Endodermal cell (in vitro differentiated cells): ENCODE results near the gene PARVA. TPM values are rescaled to one million over a fixed set of nuclear protein-coding genes. Genes with fewer than 3 reads are reported as not detected.

Experiments
- DNase-seq: peaks from one replicate; pipeline ENCODE4 v3.0.0-alpha.2; 2017
- H3K27ac ChIP-seq: 2 replicates; pipeline ENCODE4 v1.5.1; 2013; ENCODE audit warnings: mild to moderate bottlenecking, low read depth, low read length, moderate library complexity
- H3K27me3 ChIP-seq: 2 replicates; pipeline ENCODE4 v1.6.1; 2013; ENCODE audit warnings: mild to moderate bottlenecking, low read length, moderate library complexity; ENCODE audit not compliant: insufficient read depth, control insufficient read depth, poor library complexity, severe bottlenecking
- H3K36me3 ChIP-seq: 2 replicates; pipeline ENCODE4 v1.7.0; 2013; ENCODE audit warnings: mild to moderate bottlenecking, low read length, moderate library complexity; ENCODE audit not compliant: control insufficient read depth, insufficient read depth
- H3K4me1 ChIP-seq: one replicate; pipeline ENCODE4 v1.7.0; 2013; ENCODE audit warnings: low read length; ENCODE audit not compliant: control insufficient read depth, insufficient read depth
- H3K4me3 ChIP-seq: 2 replicates; pipeline ENCODE4 v1.5.1; 2013; ENCODE audit warnings: mild to moderate bottlenecking, low read length, moderate library complexity
- H3K9ac ChIP-seq: 2 replicates; pipeline ENCODE4 v1.6.1; 2013; ENCODE audit warnings: mild to moderate bottlenecking, low read length, moderate library complexity; ENCODE audit not compliant: poor library complexity, severe bottlenecking; ENCODE audit errors: extremely low read depth
- H3K9me3 ChIP-seq: 2 replicates; pipeline ENCODE4 v1.6.1; 2013; ENCODE audit warnings: mild to moderate bottlenecking, low read length, moderate library complexity; ENCODE audit not compliant: control insufficient read depth
- H3K27ac Mint-ChIP-seq: 2 replicates; pipeline ENCODE4 v1.8.0; 2020; ENCODE audit warnings: mixed read lengths
- H3K27me3 Mint-ChIP-seq: 2 replicates; pipeline ENCODE4 v1.8.0; 2021; ENCODE audit warnings: mild to moderate bottlenecking, mixed read lengths; ENCODE audit not compliant: insufficient read depth
- H3K36me3 Mint-ChIP-seq: 2 replicates; pipeline ENCODE4 v1.8.0; 2020; ENCODE audit warnings: low read depth, mixed read lengths
- H3K4me1 Mint-ChIP-seq: 2 replicates; pipeline ENCODE4 v1.8.0; 2020; ENCODE audit warnings: mixed read lengths
- H3K4me3 Mint-ChIP-seq: 2 replicates; pipeline ENCODE4 v1.8.0; 2020; ENCODE audit warnings: mild to moderate bottlenecking, moderate library complexity, mixed read lengths
- H3K9me3 Mint-ChIP-seq: 2 replicates; pipeline ENCODE4 v1.8.0; 2020; ENCODE audit warnings: mild to moderate bottlenecking, mixed read lengths
- WGBS, 2 experiments: methylation state at CpG; one replicate each; pipeline versions ENCODE4 v1.1.5 to v1.1.7; 2013; ENCODE audit warnings: missing lambda C conversion rate in 2 of 2, mixed read lengths in 1 of 2; ENCODE audit not compliant: insufficient coverage in 1 of 2, insufficient read length in 1 of 2; 5-methylcytosine and 5-hydroxymethylcytosine counted together
- total RNA-seq, 2 donors: library from RNA; stranded (reverse); fragmentation: NEBNext Ultra II Directional in 1 of 2; extraction: Animal tissue kit (Norgen Biotek cat#: 25700) in 1 of 2; gene quantifications; 2 replicates in 1 of 2; 3 replicates in 1 of 2; pipeline ENCODE4 v1.2.1, GENCODE V29; 2021
- TF ChIP-seq, protein P1 (sequence below): fragments of 200-600 bp; sonication (generic); conservative IDR thresholded peaks from 2 replicates; pipeline ENCODE4 v1.5.0; 2021; ENCODE audit warnings: antibody characterized with exemption, mild to moderate bottlenecking

PARVA gene
- total RNA-seq, 2 donors from 2014 or later, result 27.3 to 37.3 TPM

DNA sequence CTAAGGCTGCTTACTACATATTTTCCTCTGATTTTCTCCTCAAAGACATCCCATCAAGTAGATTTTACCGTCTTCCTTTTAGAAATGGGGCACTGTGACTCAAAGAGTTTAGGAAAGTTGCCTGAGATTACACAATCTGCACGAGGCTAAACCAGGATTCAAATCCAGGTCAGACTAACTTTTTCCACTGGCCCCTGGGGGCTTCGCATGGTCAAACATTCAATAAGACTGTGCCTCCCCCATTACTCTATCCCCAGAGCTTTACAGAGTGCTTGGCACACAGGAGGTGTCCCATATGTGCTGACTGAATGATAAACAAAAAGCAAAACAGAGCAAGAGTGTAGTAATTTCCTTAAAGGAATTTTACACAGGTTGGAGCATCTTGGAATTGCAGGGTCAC lies 178.8 kb downstream of the PARVA start:
- WGBS, 2 experiments, result 56 to 68% methylated on average over 2 to 3 of the region's 3 CpGs
- H3K36me3 ChIP-seq, result no peaks in the 10 kb centered on the region
- H3K4me3 ChIP-seq, result no peak overlapping the region
- no peak for DNase-seq
- no peak overlapping the region for H3K9ac ChIP-seq
- H3K9me3 ChIP-seq, result peaks cover 6% of the 10 kb centered on the region
- Mint-ChIP-seq H3K9me3 (peaks cover 10% of the 10 kb centered on the region), H3K4me1 (peaks cover 12% of the 10 kb centered on the region), H3K36me3 (no peaks in the 10 kb centered on the region), H3K27me3 (peaks cover 13% of the 10 kb centered on the region), H3K4me3 (no peak overlapping the region), H3K27ac (peak overlapping the region; percentile 75)
- H3K27me3 ChIP-seq, result no peaks in the 10 kb centered on the region
- TF ChIP-seq, protein P1, sequence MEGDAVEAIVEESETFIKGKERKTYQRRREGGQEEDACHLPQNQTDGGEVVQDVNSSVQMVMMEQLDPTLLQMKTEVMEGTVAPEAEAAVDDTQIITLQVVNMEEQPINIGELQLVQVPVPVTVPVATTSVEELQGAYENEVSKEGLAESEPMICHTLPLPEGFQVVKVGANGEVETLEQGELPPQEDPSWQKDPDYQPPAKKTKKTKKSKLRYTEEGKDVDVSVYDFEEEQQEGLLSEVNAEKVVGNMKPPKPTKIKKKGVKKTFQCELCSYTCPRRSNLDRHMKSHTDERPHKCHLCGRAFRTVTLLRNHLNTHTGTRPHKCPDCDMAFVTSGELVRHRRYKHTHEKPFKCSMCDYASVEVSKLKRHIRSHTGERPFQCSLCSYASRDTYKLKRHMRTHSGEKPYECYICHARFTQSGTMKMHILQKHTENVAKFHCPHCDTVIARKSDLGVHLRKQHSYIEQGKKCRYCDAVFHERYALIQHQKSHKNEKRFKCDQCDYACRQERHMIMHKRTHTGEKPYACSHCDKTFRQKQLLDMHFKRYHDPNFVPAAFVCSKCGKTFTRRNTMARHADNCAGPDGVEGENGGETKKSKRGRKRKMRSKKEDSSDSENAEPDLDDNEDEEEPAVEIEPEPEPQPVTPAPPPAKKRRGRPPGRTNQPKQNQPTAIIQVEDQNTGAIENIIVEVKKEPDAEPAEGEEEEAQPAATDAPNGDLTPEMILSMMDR, result no peak
- no peak overlapping the region for H3K27ac ChIP-seq
- no peaks in the 10 kb centered on the region for H3K4me1 ChIP-seq

DNA sequence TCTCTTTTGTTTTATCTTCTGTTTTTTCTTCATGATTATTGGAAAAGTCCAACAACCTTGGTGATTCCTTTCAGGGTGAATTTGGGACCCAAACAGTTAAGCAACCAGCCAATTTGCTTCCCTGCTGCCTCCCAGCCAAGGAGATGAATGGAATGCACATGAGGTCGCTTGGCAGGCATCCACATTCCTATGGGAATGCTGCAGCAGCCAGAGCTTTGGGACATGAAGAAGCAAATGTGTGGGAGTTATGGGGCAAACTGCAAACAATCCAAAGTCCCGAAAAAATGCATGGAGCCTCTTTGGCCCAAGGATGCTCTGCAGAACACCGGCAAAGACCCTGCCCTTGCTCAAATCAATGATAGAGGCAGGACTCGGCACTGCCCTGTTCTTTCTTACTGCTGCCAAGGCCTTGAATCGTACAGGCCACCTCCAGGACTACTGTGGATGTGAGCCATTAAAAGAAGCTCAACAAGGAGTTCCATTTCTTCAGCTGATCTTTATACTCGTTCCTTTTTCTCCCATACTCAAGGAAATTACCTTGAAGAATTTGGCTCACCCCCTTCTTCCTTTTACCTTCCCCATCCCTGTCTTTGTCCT lies 179.5 kb downstream of the PARVA start:
- Histone ChIP-seq H3K4me3 (no peak overlapping the region), H3K36me3 (no peaks in the 10 kb centered on the region), H3K9me3 (peaks cover 6% of the 10 kb centered on the region), H3K4me1 (no peaks in the 10 kb centered on the region), H3K9ac (no peak overlapping the region), H3K27ac (peak overlapping the region; percentile 41), H3K27me3 (no peaks in the 10 kb centered on the region)
- Mint-ChIP-seq H3K9me3 (peaks cover 10% of the 10 kb centered on the region), H3K4me3 (no peak overlapping the region), H3K27ac (peak overlapping the region; percentile 36), H3K4me1 (peaks cover 12% of the 10 kb centered on the region), H3K27me3 (peaks cover 12% of the 10 kb centered on the region), H3K36me3 (no peaks in the 10 kb centered on the region)
- DNase-seq, result peak; percentile 88
- WGBS, 2 experiments, result 46 to 63% methylated on average over 5 to 6 of the region's 6 CpGs
- TF ChIP-seq, protein P1, result no peak

DNA sequence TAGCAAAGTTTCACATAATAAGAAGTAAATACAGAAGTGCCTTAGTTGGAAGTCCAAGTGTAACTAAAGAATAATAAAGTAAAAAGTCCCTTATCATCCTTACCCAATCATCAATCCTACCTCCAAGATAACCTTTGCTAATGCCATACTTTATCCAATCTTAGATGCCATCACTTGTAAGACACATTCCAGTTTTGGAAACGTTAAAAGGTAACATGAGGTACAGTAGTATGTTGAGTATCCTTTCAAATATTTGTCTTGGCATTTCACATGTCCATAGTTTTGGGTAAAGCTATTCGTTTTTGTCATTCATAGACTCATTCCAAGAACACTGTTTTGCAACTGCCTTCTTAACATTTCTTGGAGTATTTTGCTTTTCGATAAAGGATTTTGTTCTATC lies 181.6 kb downstream of the PARVA start:
- no peak overlapping the region for H3K4me3 Mint-ChIP-seq
- peaks cover 4% of the 10 kb centered on the region for H3K9me3 ChIP-seq
- H3K4me1 Mint-ChIP-seq, result peaks cover 12% of the 10 kb centered on the region
- WGBS, 2 experiments, result 91 to 97% methylated on average over 3 of the region's 3 CpGs
- H3K36me3 Mint-ChIP-seq, result no peaks in the 10 kb centered on the region
- no peaks in the 10 kb centered on the region for H3K4me1 ChIP-seq
- no peak for DNase-seq
- H3K9me3 Mint-ChIP-seq, result peaks cover 6% of the 10 kb centered on the region
- H3K27ac ChIP-seq, result no peak overlapping the region
- no peak overlapping the region for H3K9ac ChIP-seq
- no peak overlapping the region for H3K4me3 ChIP-seq
- H3K27me3 ChIP-seq, result no peaks in the 10 kb centered on the region
- peaks cover 2% of the 10 kb centered on the region for H3K27me3 Mint-ChIP-seq
- no peaks in the 10 kb centered on the region for H3K36me3 ChIP-seq
- TF ChIP-seq, protein P1, result no peak
- no peak overlapping the region for H3K27ac Mint-ChIP-seq
